Common myeloid progenitor, CD34-positive (primary cell): ENCODE measurements around the gene HTR1B.

ENCODE experiments used
- CTCF ChIA-PET: fragments of 350-600 bp; sonication (Branson Sonifier 250); formaldehyde crosslinking; loops from one replicate; lab custom pipeline; 2021; ENCODE audit warnings: antibody characterized with exemption; lab: Charles Lee
- POLR2A ChIA-PET: fragments of 350-600 bp; sonication (Branson Sonifier 250); formaldehyde crosslinking; loops from one replicate; lab custom pipeline; 2021; ENCODE audit warnings: antibody characterized with exemption; lab: Charles Lee
- DNase-seq, 3 donors: peaks; one replicate each; pipeline versions ENCODE4 v3.0.0 to v3.0.0-alpha.2; 2013
- H3K27ac ChIP-seq, 2 experiments: 1 replicate in 1 of 2; 2 replicates in 1 of 2; pipeline ENCODE4 v1.7.0; 2013; ENCODE audit warnings: inconsistent platforms in 2 of 2, low read length in 2 of 2, mild to moderate bottlenecking in 2 of 2, low read depth in 1 of 2, moderate library complexity in 1 of 2; ENCODE audit not compliant: severe bottlenecking in 2 of 2, insufficient read depth in 1 of 2, poor library complexity in 1 of 2
- H3K27me3 ChIP-seq, 5 experiments: replicated peaks in 2 of 5; 1 replicate in 3 of 5; 2 replicates in 2 of 5; pipeline versions ENCODE4 v1.6.1 to v1.7.0; 2013; ENCODE audit warnings: low read length in 4 of 5, mild to moderate bottlenecking in 2 of 5, moderate library complexity in 2 of 5, inconsistent platforms in 1 of 5; ENCODE audit not compliant: insufficient read depth in 5 of 5, control insufficient read depth in 4 of 5
- H3K36me3 ChIP-seq, 4 experiments: 1 replicate in 2 of 4; 2 replicates in 2 of 4; pipeline versions ENCODE4 v1.6.1 to v1.7.0; 2013; ENCODE audit warnings: low read length in 3 of 4, control low read depth in 1 of 4, mild to moderate bottlenecking in 1 of 4; ENCODE audit not compliant: control insufficient read depth in 4 of 4, insufficient read depth in 4 of 4
- H3K4me1 ChIP-seq, 4 experiments: 1 replicate in 3 of 4; 2 replicates in 1 of 4; pipeline versions ENCODE4 v1.6.1 to v1.7.1; 2013; ENCODE audit warnings: low read length in 3 of 4, mild to moderate bottlenecking in 3 of 4, control low read depth in 1 of 4, inconsistent platforms in 1 of 4, moderate library complexity in 1 of 4; ENCODE audit not compliant: control insufficient read depth in 4 of 4, insufficient read depth in 4 of 4; ENCODE audit errors: control extremely low read depth in 1 of 4
- H3K4me3 ChIP-seq, 7 experiments: 1 replicate in 4 of 7; 2 replicates in 3 of 7; pipeline versions ENCODE4 v1.5.1 to v1.7.0; 2013; ENCODE audit warnings: mild to moderate bottlenecking in 7 of 7, low read length in 6 of 7, moderate library complexity in 6 of 7, inconsistent platforms in 2 of 7, low read depth in 2 of 7, control low read depth in 1 of 7; ENCODE audit not compliant: insufficient read depth in 4 of 7, control insufficient read depth in 1 of 7; ENCODE audit errors: extremely low read depth in 1 of 7
- H3K9me3 ChIP-seq, 5 experiments: 1 replicate in 4 of 5; 2 replicates in 1 of 5; pipeline versions ENCODE4 v1.6.1 to v1.7.1; 2013; ENCODE audit warnings: low read length in 4 of 5, mild to moderate bottlenecking in 2 of 5, inconsistent platforms in 1 of 5, low read depth in 1 of 5, moderate library complexity in 1 of 5; ENCODE audit not compliant: control insufficient read depth in 4 of 5, insufficient read depth in 2 of 5; ENCODE audit errors: control extremely low read depth in 1 of 5
- WGBS: methylation state at CpG from one replicate; pipeline ENCODE4 v1.1.5; 2013; ENCODE audit not compliant: insufficient coverage; 5-methylcytosine and 5-hydroxymethylcytosine counted together

HTR1B gene

GRCh38 chr6:77446249-77446648 lies 17.0 kb downstream of the HTR1B start:
- Histone ChIP-seq H3K9me3 (no peaks in the 10 kb centered on the region), H3K4me1 (no peaks in the 10 kb centered on the region), H3K27ac (no peak overlapping the region), H3K36me3 (no peaks in the 10 kb centered on the region), H3K27me3 (no peaks in the 10 kb centered on the region), H3K4me3 (no peak overlapping the region)
- POLR2A ChIA-PET = no interaction called here
- CTCF ChIA-PET = no interaction called here
- no peak for DNase-seq
- no CpG with 5 or more reads among the region's 1 CpG for WGBS

- Histone ChIP-seq H3K9me3 (no peaks in the 10 kb centered on the region), H3K27ac (no peak overlapping the region), H3K4me3 (no peak overlapping the region), H3K4me1 (peaks cover 0 to 2% (median 0%) of the 10 kb centered on the region in 4 experiments), H3K27me3 (no peaks in the 10 kb centered on the region), H3K36me3 (no peaks in the 10 kb centered on the region)
- no CpG with 5 or more reads among the region's 2 CpGs for WGBS
- DNase-seq = no peak
- CTCF ChIA-PET = interaction anchor here (3.0 kb wide), 1 partner anchor 15 kb away, joined by 8 read pairs; no protein-coding TSS in a partner anchor
- POLR2A ChIA-PET = no interaction called here
Measured at GRCh38 chr6:77445214-77445613, 18.1 kb downstream of the HTR1B start.

- Histone ChIP-seq H3K36me3 (no peaks in the 10 kb centered on the region), H3K4me1 (peaks cover 0 to 2% (median 0%) of the 10 kb centered on the region in 4 experiments), H3K4me3 (no peak overlapping the region), H3K9me3 (no peaks in the 10 kb centered on the region), H3K27me3 (no peaks in the 10 kb centered on the region), H3K27ac (no peak overlapping the region)
- CTCF ChIA-PET = interaction anchor here (1.5 kb wide), 1 partner anchor 17 kb away, joined by 4 read pairs; no protein-coding TSS in a partner anchor
- DNase-seq = peak in 2 of 3 donors; percentile 61 to 80
- 83% methylated on average over 1 of the region's 3 CpGs for WGBS
- POLR2A ChIA-PET = no interaction called here
Measured at GRCh38 chr6:77440206-77440976, 22.9 kb downstream of the HTR1B start.

GRCh38 chr6:77433888-77434287 lies 29.4 kb downstream of the HTR1B start:
- Histone ChIP-seq H3K4me3 (no peak overlapping the region), H3K9me3 (no peaks in the 10 kb centered on the region), H3K27me3 (no peaks in the 10 kb centered on the region), H3K36me3 (no peaks in the 10 kb centered on the region), H3K27ac (no peak overlapping the region), H3K4me1 (no peaks in the 10 kb centered on the region)
- WGBS = 93% methylated on average over 2 of the region's 4 CpGs
- ChIA-PET POLR2A (no interaction called here), CTCF (no interaction called here)
- DNase-seq = no peak

- ChIA-PET CTCF (no interaction called here), POLR2A (no interaction called here)
- Histone ChIP-seq H3K27ac (no peak overlapping the region), H3K4me3 (no peak overlapping the region), H3K36me3 (no peaks in the 10 kb centered on the region), H3K4me1 (no peaks in the 10 kb centered on the region), H3K9me3 (no peaks in the 10 kb centered on the region), H3K27me3 (no peaks in the 10 kb centered on the region)
- WGBS = 100% methylated on average over 1 of the region's 3 CpGs
- DNase-seq = no peak
Measured at GRCh38 chr6:77430504-77430903, 32.8 kb downstream of the HTR1B start.

- Histone ChIP-seq H3K4me3 (no peak overlapping the region), H3K4me1 (no peaks in the 10 kb centered on the region), H3K27me3 (no peaks in the 10 kb centered on the region), H3K9me3 (no peaks in the 10 kb centered on the region), H3K36me3 (no peaks in the 10 kb centered on the region), H3K27ac (no peak overlapping the region)
- DNase-seq = no peak
- ChIA-PET CTCF (no interaction called here), POLR2A (interaction anchor here (0.6 kb wide), 1 partner anchor 871 kb away, joined by 3 read pairs; no protein-coding TSS in a partner anchor)
Measured at GRCh38 chr6:77425671-77426070, 37.6 kb downstream of the HTR1B start.

GRCh38 chr6:77425216-77425615 lies 38.1 kb downstream of the HTR1B start:
- CTCF ChIA-PET = no interaction called here
- Histone ChIP-seq H3K9me3 (no peaks in the 10 kb centered on the region), H3K36me3 (no peaks in the 10 kb centered on the region), H3K27ac (no peak overlapping the region), H3K27me3 (no peaks in the 10 kb centered on the region), H3K4me3 (no peak overlapping the region), H3K4me1 (no peaks in the 10 kb centered on the region)
- DNase-seq = no peak
- WGBS = 67% methylated on average over 1 of the region's 1 CpG
- POLR2A ChIA-PET = no interaction called here
